Smooth muscle cell (in vitro differentiated cells): ENCODE data around the gene OR2A2. TPM values are rescaled to one million over a fixed set of nuclear protein-coding genes. Genes with fewer than 3 reads are reported as not detected.

Source experiments
- DNase-seq: peaks from one replicate; lab custom pipeline; 2025; ENCODE audit not compliant: unreplicated experiment; lab: John Stamatoyannopoulos, UW
- H2AFZ ChIP-seq: fragments of 200-600 bp; sonication (generic); 2 replicates; pipeline ENCODE4 v1.6.0; 2016; ENCODE audit warnings: antibody characterized with exemption, low read depth, mild to moderate bottlenecking
- H3F3A ChIP-seq: fragments of 200-600 bp; sonication (generic); 2 replicates; pipeline ENCODE4 v1.6.0; 2017; ENCODE audit warnings: antibody characterized with exemption, low read depth
- H3K27ac ChIP-seq: fragments of 200-600 bp; sonication (generic); 2 replicates; pipeline ENCODE4 v1.5.1; 2016; ENCODE audit warnings: low read depth, mild to moderate bottlenecking
- H3K27me3 ChIP-seq: fragments of 200-600 bp; sonication (generic); 2 replicates; pipeline ENCODE4 v1.6.1; 2016; ENCODE audit warnings: low read depth, mild to moderate bottlenecking
- H3K36me3 ChIP-seq: fragments of 200-600 bp; sonication (generic); 2 replicates; pipeline ENCODE4 v1.5.1; 2016; ENCODE audit warnings: low read depth
- H3K4me1 ChIP-seq: fragments of 200-600 bp; sonication (generic); 2 replicates; pipeline ENCODE4 v1.5.1; 2016; ENCODE audit warnings: low read depth
- H3K4me2 ChIP-seq: fragments of 200-600 bp; sonication (generic); 2 replicates; pipeline ENCODE4 v1.6.0; 2016; ENCODE audit warnings: mild to moderate bottlenecking
- H3K4me3 ChIP-seq: fragments of 200-600 bp; sonication (generic); 2 replicates; pipeline ENCODE4 v1.5.1; 2016; ENCODE audit warnings: mild to moderate bottlenecking
- H3K79me2 ChIP-seq: fragments of 200-600 bp; sonication (generic); 2 replicates; pipeline ENCODE4 v1.6.0; 2016; ENCODE audit warnings: low read depth, mild to moderate bottlenecking
- H3K9ac ChIP-seq: fragments of 200-600 bp; sonication (generic); 2 replicates; pipeline ENCODE4 v1.6.0; 2016; ENCODE audit warnings: low read depth
- H3K9me3 ChIP-seq: fragments of 200-600 bp; sonication (generic); replicated peaks from 2 replicates; pipeline ENCODE4 v1.5.1; 2016; ENCODE audit warnings: low read depth
- H4K20me1 ChIP-seq: fragments of 200-600 bp; sonication (generic); 2 replicates; pipeline ENCODE4 v1.6.0; 2016; ENCODE audit warnings: low read depth
- WGBS: methylation state at CpG from one replicate; pipeline ENCODE4 v1.1.7; 2016; ENCODE audit warnings: low lambda C conversion rate; 5-methylcytosine and 5-hydroxymethylcytosine counted together
- polyA plus RNA-seq: library from polyadenylated mRNA; unstranded; fragments of >200 nt; fragmentation: Nextera tagmentation; extraction: Ambion mirVana; gene quantifications from 2 replicates; pipeline ENCODE4 v1.2.1, GENCODE V29; 2016
- total RNA-seq: library from RNA; depleted of rRNA; stranded (reverse); fragments of >200 nt; gene quantifications from 2 replicates; pipeline ENCODE4 v1.2.3, GENCODE V29; 2014
- TF ChIP-seq, protein P1 (sequence below): fragments of 200-600 bp; sonication (generic); IDR thresholded peaks from 2 replicates; pipeline ENCODE4 v1.5.1; 2017; ENCODE audit warnings: borderline replicate concordance, mild to moderate bottlenecking, antibody characterized with exemption; ENCODE audit not compliant: insufficient read depth, poor library complexity, severe bottlenecking

Gene OR2A2
- total and polyA plus RNA-seq, 2 experiments from 2014 or later: not detected

DNA sequence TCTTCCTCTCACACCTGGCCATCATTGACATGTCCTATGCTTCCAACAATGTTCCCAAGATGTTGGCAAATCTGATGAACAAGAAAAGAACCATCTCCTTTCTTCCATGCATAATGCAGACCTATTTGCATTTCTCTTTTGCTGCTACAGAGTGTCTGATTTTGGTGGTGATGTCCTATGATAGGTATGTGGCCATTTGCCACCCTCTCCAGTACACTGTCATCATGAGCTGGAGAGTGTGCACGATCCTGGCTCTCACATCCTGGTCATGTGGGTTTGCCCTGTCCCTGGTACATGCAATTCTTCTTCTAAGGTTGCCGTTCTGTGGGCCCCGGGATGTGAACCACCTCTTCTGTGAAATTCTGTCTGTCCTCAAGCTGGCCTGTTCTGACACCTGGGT is 32.8 kb downstream of the OR2A2 start:
- TF ChIP-seq, protein P1, sequence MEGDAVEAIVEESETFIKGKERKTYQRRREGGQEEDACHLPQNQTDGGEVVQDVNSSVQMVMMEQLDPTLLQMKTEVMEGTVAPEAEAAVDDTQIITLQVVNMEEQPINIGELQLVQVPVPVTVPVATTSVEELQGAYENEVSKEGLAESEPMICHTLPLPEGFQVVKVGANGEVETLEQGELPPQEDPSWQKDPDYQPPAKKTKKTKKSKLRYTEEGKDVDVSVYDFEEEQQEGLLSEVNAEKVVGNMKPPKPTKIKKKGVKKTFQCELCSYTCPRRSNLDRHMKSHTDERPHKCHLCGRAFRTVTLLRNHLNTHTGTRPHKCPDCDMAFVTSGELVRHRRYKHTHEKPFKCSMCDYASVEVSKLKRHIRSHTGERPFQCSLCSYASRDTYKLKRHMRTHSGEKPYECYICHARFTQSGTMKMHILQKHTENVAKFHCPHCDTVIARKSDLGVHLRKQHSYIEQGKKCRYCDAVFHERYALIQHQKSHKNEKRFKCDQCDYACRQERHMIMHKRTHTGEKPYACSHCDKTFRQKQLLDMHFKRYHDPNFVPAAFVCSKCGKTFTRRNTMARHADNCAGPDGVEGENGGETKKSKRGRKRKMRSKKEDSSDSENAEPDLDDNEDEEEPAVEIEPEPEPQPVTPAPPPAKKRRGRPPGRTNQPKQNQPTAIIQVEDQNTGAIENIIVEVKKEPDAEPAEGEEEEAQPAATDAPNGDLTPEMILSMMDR: no peak
- no peaks in the 10 kb centered on the region for H3F3A ChIP-seq
- H2AFZ ChIP-seq: no peak overlapping the region
- no peaks in the 10 kb centered on the region for H4K20me1 ChIP-seq
- no peak overlapping the region for H3K9ac ChIP-seq
- DNase-seq: no peak
- H3K4me1 ChIP-seq: no peaks in the 10 kb centered on the region
- H3K4me3 ChIP-seq: no peak overlapping the region
- H3K27ac ChIP-seq: no peak overlapping the region
- no peaks in the 10 kb centered on the region for H3K27me3 ChIP-seq
- H3K36me3 ChIP-seq: no peaks in the 10 kb centered on the region
- H3K9me3 ChIP-seq: no peaks in the 10 kb centered on the region
- no peak overlapping the region for H3K4me2 ChIP-seq
- no peaks in the 10 kb centered on the region for H3K79me2 ChIP-seq
- 81% methylated on average over 3 of the region's 3 CpGs for WGBS

DNA sequence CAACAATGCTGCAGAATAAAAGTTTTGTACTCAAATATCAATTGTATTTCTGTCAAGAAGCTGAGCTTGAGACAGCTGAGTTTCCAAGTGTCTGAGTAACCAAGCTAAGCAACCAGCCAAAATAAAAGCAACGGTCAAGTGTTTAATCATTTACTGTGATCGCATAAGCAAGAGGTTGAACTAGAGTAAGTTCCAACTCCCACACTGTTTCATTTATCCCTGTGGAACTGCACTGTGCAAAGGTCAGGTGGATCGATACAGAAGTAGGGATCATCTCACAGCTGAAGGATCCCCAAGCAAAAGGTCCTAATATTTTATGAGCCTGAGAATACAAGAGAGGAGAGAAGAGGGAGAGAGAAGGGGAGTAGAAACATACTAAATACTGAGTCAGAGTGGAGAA is 35.0 kb downstream of the OR2A2 start:
- Histone ChIP-seq H3K27ac (no peak overlapping the region), H2AFZ (no peak overlapping the region), H3K36me3 (peaks cover 3% of the 10 kb centered on the region), H3K9ac (no peak overlapping the region), H4K20me1 (no peaks in the 10 kb centered on the region), H3K4me2 (no peak overlapping the region), H3F3A (no peaks in the 10 kb centered on the region), H3K4me1 (no peaks in the 10 kb centered on the region), H3K4me3 (no peak overlapping the region), H3K9me3 (peaks cover 5% of the 10 kb centered on the region), H3K79me2 (no peaks in the 10 kb centered on the region), H3K27me3 (no peaks in the 10 kb centered on the region)
- 95% methylated on average over 3 of the region's 3 CpGs for WGBS
- TF ChIP-seq, protein P1: no peak
- DNase-seq: no peak

DNA sequence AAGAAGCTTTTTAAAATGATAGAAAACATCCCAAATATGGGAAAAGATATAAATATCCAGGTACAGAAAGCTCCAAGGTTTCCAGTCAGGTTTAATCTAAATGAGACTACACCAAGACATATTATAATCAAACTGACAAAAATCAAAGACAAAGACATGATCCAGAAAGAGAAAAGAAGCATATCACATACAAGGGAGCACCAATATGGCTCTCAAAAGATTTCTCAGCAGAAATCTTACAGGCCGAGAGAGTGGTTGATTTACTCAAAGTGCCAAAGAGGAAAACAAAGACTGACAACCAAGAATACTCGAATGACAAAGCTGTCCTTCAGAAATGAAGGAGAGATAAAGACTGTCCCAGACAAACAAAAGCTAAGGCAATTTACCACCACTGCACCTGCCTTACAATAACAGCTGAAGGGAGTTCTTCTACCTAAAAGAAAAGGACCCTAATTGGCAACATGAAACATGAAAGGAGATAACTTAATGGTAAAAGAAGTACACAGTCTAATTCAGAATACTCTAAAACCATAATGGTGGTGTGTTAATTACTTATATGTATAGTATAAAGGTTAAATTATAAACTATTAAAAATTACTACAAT is 38.9 kb downstream of the OR2A2 start:
- Histone ChIP-seq H2AFZ (no peak overlapping the region), H3K4me3 (no peak overlapping the region), H3K79me2 (no peaks in the 10 kb centered on the region), H3K9ac (no peak overlapping the region), H3K27ac (no peak overlapping the region), H3K9me3 (peaks cover 17% of the 10 kb centered on the region), H3K4me2 (no peak overlapping the region), H3K36me3 (peaks cover 7% of the 10 kb centered on the region), H4K20me1 (no peaks in the 10 kb centered on the region), H3F3A (no peaks in the 10 kb centered on the region), H3K4me1 (no peaks in the 10 kb centered on the region), H3K27me3 (no peaks in the 10 kb centered on the region)
- TF ChIP-seq, protein P1: no peak
- 84% methylated on average over 2 of the region's 2 CpGs for WGBS
- no peak for DNase-seq

GRCh38 chr7:144158861-144159260 is 49.5 kb downstream of the OR2A2 start:
- 89% methylated on average over 1 of the region's 1 CpG for WGBS
- TF ChIP-seq, protein P1: no peak

More at GRCh38 chr7:144158861-144159260, 49.5 kb downstream of the OR2A2 start:
- Histone ChIP-seq H3K27me3 (no peaks in the 10 kb centered on the region), H3K4me3 (no peak overlapping the region), H3K4me2 (no peak overlapping the region), H3K36me3 (no peaks in the 10 kb centered on the region), H3K9me3 (no peaks in the 10 kb centered on the region), H3F3A (no peaks in the 10 kb centered on the region), H3K79me2 (no peaks in the 10 kb centered on the region), H3K4me1 (no peaks in the 10 kb centered on the region), H2AFZ (no peak overlapping the region), H3K9ac (no peak overlapping the region), H3K27ac (no peak overlapping the region), H4K20me1 (no peaks in the 10 kb centered on the region)
- no peak for DNase-seq
